GM12878 (cell line): ENCODE measurements around the gene APC2.

Source experiments
- CBFB ChIP-seq: IDR thresholded peaks from 2 replicates; pipeline ENCODE4 v1.6.1; 2016; ENCODE audit warnings: antibody characterized with exemption, low read depth
- EGR1 ChIP-seq, 2 experiments: IDR thresholded peaks; 1 replicate in 1 of 2; 2 replicates in 1 of 2; pipeline ENCODE4 v1.6.1; 2011 to 2012; ENCODE audit warnings: low read depth in 2 of 2, low read length in 2 of 2, borderline replicate concordance in 1 of 2, mild to moderate bottlenecking in 1 of 2, moderate library complexity in 1 of 2
- POLR2AphosphoS2 ChIP-seq: IDR thresholded peaks from 2 replicates; pipeline ENCODE4 v1.6.1; 2011; ENCODE audit warnings: low read depth, mild to moderate bottlenecking, low read length, improper control_type of control experiment, moderate library complexity
- POLR2AphosphoS5 ChIP-seq: IDR thresholded peaks from 2 replicates; pipeline ENCODE4 v1.6.1; 2011; ENCODE audit warnings: mild to moderate bottlenecking, low read length, inconsistent platforms
- SRF ChIP-seq, 2 experiments: IDR thresholded peaks; 2 replicates each; pipeline ENCODE4 v1.6.1; 2011; ENCODE audit warnings: low read depth in 2 of 2, low read length in 2 of 2, mild to moderate bottlenecking in 1 of 2, moderate library complexity in 1 of 2
- SUZ12 ChIP-seq: fragments of 200-600 bp; sonication (generic); IDR thresholded peaks from one replicate; pipeline ENCODE4 v1.6.1; 2018; ENCODE audit warnings: antibody characterized with exemption, mild to moderate bottlenecking; ENCODE audit not compliant: unreplicated experiment
- TCF3 ChIP-seq: IDR thresholded peaks from 2 replicates; pipeline ENCODE4 v1.6.1; 2012; ENCODE audit warnings: low read depth, mild to moderate bottlenecking, low read length, borderline replicate concordance; ENCODE audit not compliant: insufficient read depth
- YY1 ChIP-seq: IDR thresholded peaks from 2 replicates; pipeline ENCODE4 v1.6.1; 2011; ENCODE audit warnings: low read depth, mild to moderate bottlenecking, low read length
- ZNF207 ChIP-seq: fragments of 450-650 bp; IDR thresholded peaks from 2 replicates; pipeline ENCODE4 v1.6.1; 2014; ENCODE audit warnings: antibody characterized with exemption, mild to moderate bottlenecking, borderline replicate concordance
- ZNF217 ChIP-seq: fragments of 450-650 bp; IDR thresholded peaks from 2 replicates; pipeline ENCODE4 v1.6.1; 2017; ENCODE audit warnings: antibody characterized with exemption, mild to moderate bottlenecking
- TF ChIP-seq, protein P1 (sequence below), 3 experiments: IDR thresholded peaks in 2 of 3; conservative IDR thresholded peaks in 1 of 3; 2 replicates each; pipeline ENCODE4 v1.5.1; 2011; ENCODE audit warnings: low read depth in 3 of 3, low read length in 3 of 3, mild to moderate bottlenecking in 3 of 3, control low read depth in 2 of 3, moderate library complexity in 2 of 3, inconsistent platforms in 1 of 3, mixed read lengths in 1 of 3; ENCODE audit not compliant: control insufficient read depth in 2 of 3, insufficient read depth in 1 of 3; ENCODE audit errors: extremely low read depth in 1 of 3
- TF ChIP-seq, protein P2 (sequence below): fragments of 150-350 bp; IDR thresholded peaks from 2 replicates; pipeline ENCODE4 v1.6.1; 2014; ENCODE audit warnings: mild to moderate bottlenecking, low read depth, low read length
- TF ChIP-seq, protein P3 (sequence below): IDR thresholded peaks from 2 replicates; pipeline ENCODE4 v1.6.1; 2011; ENCODE audit warnings: borderline replicate concordance, low read depth, mild to moderate bottlenecking, moderate library complexity, mixed read lengths, low read length; ENCODE audit not compliant: insufficient read depth; ENCODE audit errors: extremely low read length

DNA sequence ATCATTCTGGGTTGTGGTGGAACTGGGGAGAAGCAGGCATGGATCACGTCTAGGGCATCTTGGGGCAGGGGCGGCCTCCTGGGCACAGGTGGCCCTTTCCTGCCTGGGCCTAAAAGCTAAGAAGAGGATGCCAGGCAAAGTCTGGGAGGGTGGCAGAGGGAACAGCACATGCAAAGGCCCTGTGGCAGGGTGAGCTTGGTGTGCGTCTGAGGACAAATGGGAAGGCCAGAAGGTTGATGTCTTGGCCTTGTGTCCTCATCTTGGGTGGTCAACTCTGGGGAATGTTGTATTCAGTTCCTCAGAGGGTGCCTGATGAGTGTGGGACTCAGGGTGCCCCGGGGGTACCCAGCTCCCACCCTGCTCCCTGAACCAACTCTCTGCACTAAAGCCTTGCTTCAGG lies 68.5 kb downstream of the APC2 start:
- TF ChIP-seq ZNF207 (no peak), EGR1 (IDR thresholded peaks at IDR 0.05; ENCODE audit: borderline replicate concordance in 1 of 2, low read depth in 2 of 2, low read length in 2 of 2) (no peak), SRF (IDR thresholded peaks at IDR 0.05; ENCODE audit: low read depth in 2 of 2, low read length in 2 of 2) (no peak), ZNF217 (no peak), POLR2AphosphoS5 (no peak), CBFB (no peak), YY1 (no peak), TCF3 (no peak), POLR2AphosphoS2 (no peak), SUZ12 (no peak)
- TF ChIP-seq, protein P1, sequence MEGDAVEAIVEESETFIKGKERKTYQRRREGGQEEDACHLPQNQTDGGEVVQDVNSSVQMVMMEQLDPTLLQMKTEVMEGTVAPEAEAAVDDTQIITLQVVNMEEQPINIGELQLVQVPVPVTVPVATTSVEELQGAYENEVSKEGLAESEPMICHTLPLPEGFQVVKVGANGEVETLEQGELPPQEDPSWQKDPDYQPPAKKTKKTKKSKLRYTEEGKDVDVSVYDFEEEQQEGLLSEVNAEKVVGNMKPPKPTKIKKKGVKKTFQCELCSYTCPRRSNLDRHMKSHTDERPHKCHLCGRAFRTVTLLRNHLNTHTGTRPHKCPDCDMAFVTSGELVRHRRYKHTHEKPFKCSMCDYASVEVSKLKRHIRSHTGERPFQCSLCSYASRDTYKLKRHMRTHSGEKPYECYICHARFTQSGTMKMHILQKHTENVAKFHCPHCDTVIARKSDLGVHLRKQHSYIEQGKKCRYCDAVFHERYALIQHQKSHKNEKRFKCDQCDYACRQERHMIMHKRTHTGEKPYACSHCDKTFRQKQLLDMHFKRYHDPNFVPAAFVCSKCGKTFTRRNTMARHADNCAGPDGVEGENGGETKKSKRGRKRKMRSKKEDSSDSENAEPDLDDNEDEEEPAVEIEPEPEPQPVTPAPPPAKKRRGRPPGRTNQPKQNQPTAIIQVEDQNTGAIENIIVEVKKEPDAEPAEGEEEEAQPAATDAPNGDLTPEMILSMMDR (IDR thresholded peaks at IDR 0.05 in 2 of 3, conservative IDR thresholded peaks at IDR 0.05 in 1 of 3; ENCODE audit: control insufficient read depth in 2 of 3, extremely low read depth in 1 of 3, insufficient read depth in 1 of 3, low read depth in 3 of 3, low read length in 3 of 3): no peak
- TF ChIP-seq, protein P2, sequence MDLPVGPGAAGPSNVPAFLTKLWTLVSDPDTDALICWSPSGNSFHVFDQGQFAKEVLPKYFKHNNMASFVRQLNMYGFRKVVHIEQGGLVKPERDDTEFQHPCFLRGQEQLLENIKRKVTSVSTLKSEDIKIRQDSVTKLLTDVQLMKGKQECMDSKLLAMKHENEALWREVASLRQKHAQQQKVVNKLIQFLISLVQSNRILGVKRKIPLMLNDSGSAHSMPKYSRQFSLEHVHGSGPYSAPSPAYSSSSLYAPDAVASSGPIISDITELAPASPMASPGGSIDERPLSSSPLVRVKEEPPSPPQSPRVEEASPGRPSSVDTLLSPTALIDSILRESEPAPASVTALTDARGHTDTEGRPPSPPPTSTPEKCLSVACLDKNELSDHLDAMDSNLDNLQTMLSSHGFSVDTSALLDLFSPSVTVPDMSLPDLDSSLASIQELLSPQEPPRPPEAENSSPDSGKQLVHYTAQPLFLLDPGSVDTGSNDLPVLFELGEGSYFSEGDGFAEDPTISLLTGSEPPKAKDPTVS: no peak
- TF ChIP-seq, protein P3, sequence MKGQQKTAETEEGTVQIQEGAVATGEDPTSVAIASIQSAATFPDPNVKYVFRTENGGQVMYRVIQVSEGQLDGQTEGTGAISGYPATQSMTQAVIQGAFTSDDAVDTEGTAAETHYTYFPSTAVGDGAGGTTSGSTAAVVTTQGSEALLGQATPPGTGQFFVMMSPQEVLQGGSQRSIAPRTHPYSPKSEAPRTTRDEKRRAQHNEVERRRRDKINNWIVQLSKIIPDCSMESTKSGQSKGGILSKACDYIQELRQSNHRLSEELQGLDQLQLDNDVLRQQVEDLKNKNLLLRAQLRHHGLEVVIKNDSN: no peak
